Fibroblast of pulmonary artery (primary cell): ENCODE measurements around the gene TMEM147.

Experiments used
- DNase-seq: peaks from one replicate; pipeline ENCODE4 v3.0.0-alpha.2; 2010; ENCODE audit warnings: low read depth
- H3K4me3 ChIP-seq: replicated peaks from 2 replicates; pipeline ENCODE4 v1.5.1; 2011; ENCODE audit warnings: low read depth, mild to moderate bottlenecking, control low read depth, low read length, moderate library complexity
- CTCF ChIP-seq: IDR thresholded peaks from 2 replicates; pipeline ENCODE4 v1.5.1; 2011; ENCODE audit warnings: mild to moderate bottlenecking, control low read depth, low read length, inconsistent platforms; ENCODE audit errors: missing control alignments

Gene TMEM147

GRCh38 chr19:35502751-35503150 lies 42.7 kb upstream of the TMEM147 start:
- TF ChIP-seq CTCF, result no peak
- H3K4me3 ChIP-seq, result no peak overlapping the region
- no peak for DNase-seq

GRCh38 chr19:35506011-35506410 lies 39.4 kb upstream of the TMEM147 start:
- H3K4me3 ChIP-seq, result no peak overlapping the region
- no peak for DNase-seq

GRCh38 chr19:35507561-35507960 lies 37.9 kb upstream of the TMEM147 start:
- TF ChIP-seq CTCF, result no peak
- no peak overlapping the region for H3K4me3 ChIP-seq
- no peak for DNase-seq

More at GRCh38 chr19:35506011-35506410, 39.4 kb upstream of the TMEM147 start:
- TF ChIP-seq CTCF, result no peak

GRCh38 chr19:35508129-35508528 lies 37.3 kb upstream of the TMEM147 start:
- TF ChIP-seq CTCF, result no peak
- H3K4me3 ChIP-seq, result no peak overlapping the region
- DNase-seq, result no peak

- H3K4me3 ChIP-seq, result no peak overlapping the region
- DNase-seq, result no peak
- no peak for TF ChIP-seq CTCF
Measured at GRCh38 chr19:35509018-35509652, 36.3 kb upstream of the TMEM147 start.

- DNase-seq, result peak; percentile 49
- TF ChIP-seq CTCF, result peak; percentile 83
- peak overlapping the region; percentile 26 for H3K4me3 ChIP-seq
Measured at GRCh38 chr19:35509861-35510625, 35.4 kb upstream of the TMEM147 start.
